GM06990 (cell line): ENCODE measurements around the gene EVI2A.
"Not testable (repeated sequence)": the region's sequence is repeated elsewhere in the genome, so short reads cannot be mapped to it uniquely, and the experiment has no call there.

Source experiments
- DNase-seq: peaks from one replicate; pipeline ENCODE4 v3.0.0-alpha.2; 2011; ENCODE audit not compliant: insufficient read length; ENCODE audit errors: extremely low read depth
- H3K27me3 ChIP-seq: replicated peaks from 2 replicates; pipeline ENCODE4 v1.6.0; 2011; ENCODE audit warnings: low read length; ENCODE audit not compliant: control insufficient read depth, insufficient read depth
- H3K36me3 ChIP-seq: 2 replicates; pipeline ENCODE4 v1.5.1; 2011; ENCODE audit warnings: low read length; ENCODE audit not compliant: control insufficient read depth, insufficient read depth
- H3K4me3 ChIP-seq: replicated peaks from 2 replicates; pipeline ENCODE4 v1.5.1; 2011; ENCODE audit warnings: low read depth, mild to moderate bottlenecking, control low read depth, low read length
- TF ChIP-seq, protein P1 (sequence below): IDR thresholded peaks from 2 replicates; pipeline ENCODE4 v1.5.1; 2011; ENCODE audit warnings: low read length, control low read depth, mild to moderate bottlenecking, inconsistent platforms; ENCODE audit not compliant: insufficient read depth, poor library complexity, severe bottlenecking

The EVI2A gene

DNA sequence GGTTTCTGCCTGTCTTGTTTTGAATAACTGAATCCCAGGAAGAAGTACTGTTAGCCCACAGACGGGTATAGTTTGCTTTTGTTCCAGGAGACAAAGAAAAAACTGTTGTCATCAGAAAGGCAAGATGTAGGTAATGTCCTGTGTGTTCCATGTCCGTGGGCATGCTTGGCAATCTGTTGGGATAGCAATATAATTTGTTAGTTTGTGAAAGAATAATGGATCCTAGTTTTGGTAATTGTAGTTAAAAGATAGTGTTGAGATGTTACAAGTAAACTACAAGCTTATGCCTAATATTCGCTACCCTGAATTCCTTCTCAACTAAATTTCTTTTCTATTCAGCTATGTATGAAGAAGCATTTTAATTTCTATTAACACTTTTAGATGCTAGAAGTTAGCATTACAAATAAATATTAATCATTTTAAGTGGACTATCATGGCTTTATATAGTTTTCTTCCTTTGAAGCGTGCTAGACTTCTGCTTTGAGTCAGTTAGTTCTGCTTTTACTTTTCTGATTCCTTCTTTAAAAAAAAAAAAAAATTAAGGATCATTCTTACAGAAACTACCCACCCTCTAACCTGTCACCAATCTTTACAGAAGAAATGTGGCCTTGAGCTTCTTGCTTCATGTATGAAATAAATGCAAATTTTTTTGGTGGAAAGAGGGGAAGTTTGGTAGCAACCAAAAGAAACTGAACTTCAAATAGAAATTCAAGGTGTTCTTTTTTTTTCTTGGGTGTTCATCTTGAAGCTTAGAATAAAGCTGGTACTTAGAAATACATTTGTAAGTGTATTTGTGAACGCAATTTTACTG lies 2.4 kb downstream of the EVI2A start:
- Histone ChIP-seq H3K36me3 (no peaks in the 10 kb centered on the region), H3K4me3 (peak overlapping the region; percentile 78), H3K27me3 (no peaks in the 10 kb centered on the region)
- DNase-seq = peak; percentile 73
- TF ChIP-seq, protein P1, sequence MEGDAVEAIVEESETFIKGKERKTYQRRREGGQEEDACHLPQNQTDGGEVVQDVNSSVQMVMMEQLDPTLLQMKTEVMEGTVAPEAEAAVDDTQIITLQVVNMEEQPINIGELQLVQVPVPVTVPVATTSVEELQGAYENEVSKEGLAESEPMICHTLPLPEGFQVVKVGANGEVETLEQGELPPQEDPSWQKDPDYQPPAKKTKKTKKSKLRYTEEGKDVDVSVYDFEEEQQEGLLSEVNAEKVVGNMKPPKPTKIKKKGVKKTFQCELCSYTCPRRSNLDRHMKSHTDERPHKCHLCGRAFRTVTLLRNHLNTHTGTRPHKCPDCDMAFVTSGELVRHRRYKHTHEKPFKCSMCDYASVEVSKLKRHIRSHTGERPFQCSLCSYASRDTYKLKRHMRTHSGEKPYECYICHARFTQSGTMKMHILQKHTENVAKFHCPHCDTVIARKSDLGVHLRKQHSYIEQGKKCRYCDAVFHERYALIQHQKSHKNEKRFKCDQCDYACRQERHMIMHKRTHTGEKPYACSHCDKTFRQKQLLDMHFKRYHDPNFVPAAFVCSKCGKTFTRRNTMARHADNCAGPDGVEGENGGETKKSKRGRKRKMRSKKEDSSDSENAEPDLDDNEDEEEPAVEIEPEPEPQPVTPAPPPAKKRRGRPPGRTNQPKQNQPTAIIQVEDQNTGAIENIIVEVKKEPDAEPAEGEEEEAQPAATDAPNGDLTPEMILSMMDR = no peak

DNA sequence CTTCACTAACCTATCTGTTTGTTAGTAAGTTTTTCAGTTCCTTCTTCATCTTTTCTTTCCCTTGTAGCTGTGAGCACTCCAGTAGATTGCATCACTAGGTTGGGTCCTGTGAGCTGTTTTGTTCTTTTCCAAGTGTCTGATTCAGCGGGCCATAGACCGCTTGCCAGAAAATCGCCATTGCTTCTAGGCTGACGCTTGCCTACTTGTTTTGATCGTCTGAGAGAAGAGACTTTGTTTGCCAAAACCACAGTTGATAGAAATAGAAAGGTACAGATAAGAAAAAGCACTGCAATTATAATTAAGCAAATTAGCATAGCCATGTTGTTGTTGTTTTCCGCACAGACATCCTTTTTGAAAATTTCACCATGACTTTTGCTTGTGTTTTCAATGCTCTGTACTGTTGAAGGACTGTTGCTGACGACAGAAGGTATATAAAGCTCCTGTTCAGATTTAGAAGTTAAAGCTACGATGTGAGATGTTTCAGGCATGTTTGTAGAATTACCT lies 3.1 kb downstream of the EVI2A start:
- TF ChIP-seq, protein P1 = no peak
- Histone ChIP-seq H3K27me3 (no peaks in the 10 kb centered on the region), H3K4me3 (peak overlapping the region; percentile 78), H3K36me3 (no peaks in the 10 kb centered on the region)
- peak; percentile 59 for DNase-seq

DNA sequence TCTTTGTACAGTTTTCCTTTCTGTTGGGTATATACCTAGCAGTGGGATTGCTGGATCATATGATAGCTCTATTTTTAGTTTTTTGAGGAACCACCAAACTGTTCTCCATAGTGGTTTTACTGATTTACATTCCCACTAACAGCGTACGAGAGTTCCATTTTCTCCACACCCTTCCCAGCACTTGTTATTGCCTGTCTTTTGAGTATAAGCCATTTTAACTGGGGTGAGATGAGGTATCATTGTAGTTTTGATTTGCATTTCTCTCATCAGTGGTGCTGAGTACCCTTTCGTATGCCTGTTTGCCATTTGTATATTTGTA lies 6.7 kb downstream of the EVI2A start:
- no peak for DNase-seq
- Histone ChIP-seq H3K36me3 (no peaks in the 10 kb centered on the region), H3K27me3 (no peaks in the 10 kb centered on the region), H3K4me3 (no peak overlapping the region; the same call in 1 of the 2 replicates)
- TF ChIP-seq, protein P1 = no peak

DNA sequence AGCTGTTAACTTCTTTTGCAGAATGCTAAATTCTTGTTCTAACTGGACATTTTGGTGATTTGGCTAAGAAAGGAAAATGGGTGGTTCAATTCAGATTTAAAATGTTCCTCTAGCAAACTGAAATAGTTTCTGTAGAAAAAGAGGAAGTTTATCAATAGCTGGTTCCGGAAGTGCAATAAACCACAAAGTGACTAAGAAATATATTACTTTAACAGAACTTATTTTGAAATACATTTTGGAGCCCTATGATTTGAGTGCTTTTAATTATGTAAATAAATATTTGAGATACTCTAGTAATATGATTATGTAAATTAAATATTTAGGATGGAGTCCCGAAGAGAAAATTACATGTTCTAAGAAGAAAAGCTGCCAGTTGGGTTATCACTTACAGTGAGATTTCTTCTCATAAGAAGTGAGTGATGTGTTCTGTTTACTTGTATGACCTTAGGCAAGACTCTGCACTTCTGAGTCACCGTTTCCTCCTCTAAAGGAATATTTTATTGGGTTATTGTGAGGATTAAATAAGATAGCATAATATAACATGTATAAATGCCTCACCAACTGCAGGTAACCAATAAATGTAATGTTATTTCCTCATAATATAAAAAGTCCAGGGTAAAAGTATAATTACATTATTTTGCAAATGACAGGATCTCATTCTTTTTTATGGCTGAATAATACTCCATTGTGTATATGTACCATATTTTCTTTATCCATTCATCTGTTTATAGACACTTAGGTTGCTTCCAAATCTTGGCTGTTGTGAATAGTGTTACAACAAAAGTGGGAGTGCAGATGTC lies 7.2 kb downstream of the EVI2A start, which contains the start of gene EVI2B:
Gene EVI2B (minus strand): TSS at position 73 of the 800 bp plus-strand sequence. CDS start 8,445 bp downstream, outside the sequence.
- H3K4me3 ChIP-seq = peak within 1 kb of the TSS; percentile 82
- no peaks in the 10 kb centered on the region for H3K27me3 ChIP-seq
- H3K36me3 ChIP-seq = no peaks in the 10 kb centered on the region
- TF ChIP-seq, protein P1 = no peak
- DNase-seq = peak; percentile 80

GRCh38 chr17:31312223-31312622 lies 9.2 kb downstream of the EVI2A start:
- DNase-seq, H3K36me3 ChIP-seq, H3K27me3 ChIP-seq: not testable (repeated sequence)
- H3K4me3 ChIP-seq = peak overlapping the region; percentile 82
- TF ChIP-seq, protein P1 = peak; percentile 18
